ENCODE results near the gene PTMA.
"Not testable (repeated sequence)": the region's sequence is repeated elsewhere in the genome, so short reads cannot be mapped to it uniquely, and the experiment has no call there.

The PTMA gene

DNA sequence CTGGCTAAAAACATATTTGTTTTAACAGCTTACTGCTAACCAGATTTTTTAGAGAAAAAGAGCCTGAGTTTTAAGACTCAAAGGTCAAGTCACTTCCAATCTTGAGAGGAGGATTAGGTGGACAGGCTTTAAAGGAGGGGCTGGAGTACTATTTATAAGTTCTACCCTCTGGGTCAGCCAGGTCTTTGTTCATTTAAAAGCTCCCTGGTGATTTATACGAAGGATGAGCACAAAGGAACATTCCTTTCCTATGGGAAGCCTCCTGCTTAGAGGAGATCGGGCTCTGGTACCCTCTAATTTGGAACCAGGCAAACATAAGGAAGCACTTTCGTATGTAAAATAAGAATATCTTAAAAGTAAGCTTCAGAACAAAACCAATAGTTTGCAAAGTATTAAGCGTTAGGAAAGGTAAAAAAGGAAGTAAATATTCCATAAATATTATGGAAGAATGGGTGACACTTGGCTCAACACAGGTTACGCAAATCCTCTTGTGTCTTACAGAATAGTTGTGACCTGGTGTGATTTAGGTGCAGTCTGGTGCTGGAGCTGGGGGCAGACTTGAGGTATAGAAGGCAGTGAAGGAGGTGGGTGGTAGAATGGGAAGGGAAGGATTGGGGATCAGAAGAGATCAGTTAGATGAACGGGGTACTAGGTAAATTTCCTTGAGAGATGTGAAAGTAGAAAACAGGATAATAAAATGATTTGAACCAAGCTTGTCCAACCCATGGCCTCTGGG, 37.1 kb downstream of the PTMA start:
- Histone ChIP-seq H3K27ac (no peak overlapping the region), H3K4me3 (no peak overlapping the region), H3K9ac (ENCODE audit: insufficient read length) (no peak overlapping the region), H3K9me3 (ENCODE audit: low read depth, low read length) (no peaks in the 10 kb centered on the region), H3K36me3 (ENCODE audit: insufficient read depth, low read length) (no peaks in the 10 kb centered on the region)
- DNase-seq (ENCODE audit: low read depth, low spot score): no peak
- TF ChIP-seq POLR2AphosphoS5 (IDR thresholded peaks at IDR 0.05; ENCODE audit: borderline replicate concordance, low read depth, low read length) (no peak), EZH2 (IDR thresholded peaks at IDR 0.05) (no peak), FOXP2 (optimal IDR thresholded peaks at IDR 0.05; ENCODE audit: control extremely low read depth, extremely low read length, insufficient read depth) (no peak)

- DNase-seq (ENCODE audit: low read depth, low spot score); H3K36me3 ChIP-seq (ENCODE audit: insufficient read depth, low read length); H3K4me3 ChIP-seq; H3K9ac ChIP-seq (ENCODE audit: insufficient read length); H3K9me3 ChIP-seq (ENCODE audit: low read depth, low read length); H3K27ac ChIP-seq: not testable (repeated sequence)
Measured at GRCh38 chr2:231748153-231748896, 40.0 kb downstream of the PTMA start.

GRCh38 chr2:231749016-231749415, 40.7 kb downstream of the PTMA start:
- H3K27ac ChIP-seq; H3K9ac ChIP-seq (ENCODE audit: insufficient read length); H3K36me3 ChIP-seq (ENCODE audit: insufficient read depth, low read length); H3K9me3 ChIP-seq (ENCODE audit: low read depth, low read length); H3K4me3 ChIP-seq; DNase-seq (ENCODE audit: low read depth, low spot score): not testable (repeated sequence)

GRCh38 chr2:231751042-231751815, 42.9 kb downstream of the PTMA start:
- no peak overlapping the region for H3K27ac ChIP-seq
- no peak overlapping the region for H3K9ac ChIP-seq (ENCODE audit: insufficient read length)
- no peak for DNase-seq (ENCODE audit: low read depth, low spot score)
- no peak overlapping the region for H3K4me3 ChIP-seq
- TF ChIP-seq POLR2AphosphoS5 (IDR thresholded peaks at IDR 0.05; ENCODE audit: borderline replicate concordance, low read depth, low read length) (no peak), FOXP2 (optimal IDR thresholded peaks at IDR 0.05; ENCODE audit: control extremely low read depth, extremely low read length, insufficient read depth) (no peak), EZH2 (IDR thresholded peaks at IDR 0.05) (no peak)
- no peaks in the 10 kb centered on the region for H3K9me3 ChIP-seq (ENCODE audit: low read depth, low read length)
- no peaks in the 10 kb centered on the region for H3K36me3 ChIP-seq (ENCODE audit: insufficient read depth, low read length)

GRCh38 chr2:231752061-231752460, 43.7 kb downstream of the PTMA start:
- no peak for DNase-seq (ENCODE audit: low read depth, low spot score)
- H3K9ac ChIP-seq (ENCODE audit: insufficient read length): no peak overlapping the region
- no peak for TF ChIP-seq POLR2AphosphoS5 (IDR thresholded peaks at IDR 0.05; ENCODE audit: borderline replicate concordance, low read depth, low read length)
- H3K4me3 ChIP-seq: no peak overlapping the region
- no peaks in the 10 kb centered on the region for H3K9me3 ChIP-seq (ENCODE audit: low read depth, low read length)
- H3K36me3 ChIP-seq (ENCODE audit: insufficient read depth, low read length): no peaks in the 10 kb centered on the region
- no peak overlapping the region for H3K27ac ChIP-seq

GRCh38 chr2:231761735-231762134, 53.4 kb downstream of the PTMA start:
- no peak for DNase-seq (ENCODE audit: low read depth, low spot score)
- Histone ChIP-seq H3K9ac (ENCODE audit: insufficient read length) (no peak overlapping the region), H3K4me3 (no peak overlapping the region), H3K36me3 (ENCODE audit: insufficient read depth, low read length) (no peaks in the 10 kb centered on the region), H3K9me3 (ENCODE audit: low read depth, low read length) (no peaks in the 10 kb centered on the region), H3K27ac (no peak overlapping the region)
- TF ChIP-seq POLR2AphosphoS5 (IDR thresholded peaks at IDR 0.05; ENCODE audit: borderline replicate concordance, low read depth, low read length): no peak
